ENCODE results near the gene PHF12.

PHF12 gene

GRCh38 chr17:28912281-28912937, 38.9 kb downstream of the PHF12 start:
- H3K4me2 ChIP-seq (ENCODE audit: low read length): no peak overlapping the region
- no peak overlapping the region for H3K4me3 ChIP-seq (ENCODE audit: low read length)
- TF ChIP-seq EZH2phosphoT487 (IDR thresholded peaks at IDR 0.05; ENCODE audit: borderline replicate concordance, low read length): no peak
- peak; percentile 53 for TF ChIP-seq CTCF (IDR thresholded peaks at IDR 0.05; ENCODE audit: low read depth, low read length, poor library complexity, severe bottlenecking)
- no peaks in the 10 kb centered on the region; the same call in 1 of the 2 replicates for H3F3A ChIP-seq (ENCODE audit: control insufficient read depth, insufficient read depth)
- H3K27ac ChIP-seq (ENCODE audit: low read depth, low read length): no peak overlapping the region
- H3K79me2 ChIP-seq (ENCODE audit: control insufficient read depth, low read length): no peaks in the 10 kb centered on the region
- H3K36me3 ChIP-seq (ENCODE audit: control insufficient read depth, low read length): peaks cover 96% of the 10 kb centered on the region
- H4K20me1 ChIP-seq (ENCODE audit: control insufficient read depth, insufficient read depth, low read depth, low read length): no peaks in the 10 kb centered on the region; the same call in 1 of the 2 replicates
- H3K27me3 ChIP-seq (ENCODE audit: control insufficient read depth, low read length): no peaks in the 10 kb centered on the region
- H3K9me3 ChIP-seq (ENCODE audit: control insufficient read depth, insufficient read depth, low read length): no peaks in the 10 kb centered on the region
- H3K9me2 ChIP-seq (replicated peaks; ENCODE audit: control insufficient read depth, low read length): no peaks in the 10 kb centered on the region
- no peaks in the 10 kb centered on the region for H3K4me1 ChIP-seq (ENCODE audit: control insufficient read depth, low read length)

DNA sequence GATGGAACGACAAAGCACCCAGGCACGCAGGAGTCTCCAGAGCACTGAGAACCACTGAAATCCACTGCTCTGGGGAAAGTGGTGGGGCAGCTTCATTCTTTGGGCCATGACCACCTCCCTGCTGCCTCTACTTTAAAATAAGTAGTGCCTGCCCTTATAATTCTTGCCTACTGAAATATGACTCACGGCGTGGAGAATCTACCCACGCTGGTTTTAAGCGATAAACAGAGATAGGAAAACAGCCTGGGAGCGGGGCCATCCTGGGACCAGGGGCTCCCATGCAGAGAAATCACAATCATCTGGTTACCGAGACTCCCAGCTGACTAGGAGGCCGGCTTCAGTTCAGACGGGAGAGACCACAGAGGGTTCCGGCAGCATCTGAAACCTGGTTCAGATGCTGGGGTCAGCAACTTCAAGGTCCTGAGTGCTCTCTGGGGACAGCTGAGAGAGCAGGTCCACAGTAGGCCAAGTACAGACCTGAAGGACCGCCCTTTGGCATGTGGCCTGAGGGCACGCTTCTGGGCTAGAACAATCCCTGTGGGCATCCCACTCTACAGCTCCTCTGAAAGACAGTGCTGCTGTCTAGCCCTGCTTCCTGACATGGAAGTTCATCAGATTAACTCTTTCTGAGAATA, 39.8 kb downstream of the PHF12 start:
- Histone ChIP-seq H3K9me3 (ENCODE audit: control insufficient read depth, insufficient read depth, low read length) (no peaks in the 10 kb centered on the region), H3F3A (ENCODE audit: control insufficient read depth, insufficient read depth) (no peaks in the 10 kb centered on the region; the same call in 1 of the 2 replicates), H3K27me3 (ENCODE audit: control insufficient read depth, low read length) (no peaks in the 10 kb centered on the region), H3K36me3 (ENCODE audit: control insufficient read depth, low read length) (peaks cover 96% of the 10 kb centered on the region), H3K27ac (ENCODE audit: low read depth, low read length) (no peak overlapping the region), H3K79me2 (ENCODE audit: control insufficient read depth, low read length) (no peaks in the 10 kb centered on the region), H4K20me1 (ENCODE audit: control insufficient read depth, insufficient read depth, low read depth, low read length) (no peaks in the 10 kb centered on the region; the same call in 1 of the 2 replicates), H3K4me3 (ENCODE audit: low read length) (no peak overlapping the region), H3K4me2 (ENCODE audit: low read length) (no peak overlapping the region), H3K9me2 (replicated peaks; ENCODE audit: control insufficient read depth, low read length) (no peaks in the 10 kb centered on the region), H3K4me1 (ENCODE audit: control insufficient read depth, low read length) (no peaks in the 10 kb centered on the region)
- TF ChIP-seq CTCF (IDR thresholded peaks at IDR 0.05; ENCODE audit: low read depth, low read length, poor library complexity, severe bottlenecking): no peak
- TF ChIP-seq EZH2phosphoT487 (IDR thresholded peaks at IDR 0.05; ENCODE audit: borderline replicate concordance, low read length): no peak

DNA sequence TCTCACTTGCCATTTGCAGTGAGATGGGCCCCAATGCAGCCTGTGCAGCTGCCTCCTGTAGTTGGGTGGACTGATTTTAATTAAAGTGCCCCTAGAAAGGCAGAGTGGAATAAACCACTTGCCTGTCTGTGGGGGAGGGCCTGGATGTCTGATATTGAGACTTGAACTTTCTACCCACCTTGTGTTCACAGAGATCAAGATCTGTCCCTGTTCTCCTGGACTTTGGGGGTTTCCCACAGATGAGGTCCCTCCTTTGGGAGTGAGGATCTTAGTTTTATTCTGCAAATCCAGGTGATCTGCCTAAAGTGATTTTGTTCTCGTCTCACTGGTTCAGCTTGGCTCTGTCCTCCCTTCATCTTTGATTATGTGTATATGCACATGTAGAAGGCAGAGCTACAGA, 40.8 kb downstream of the PHF12 start:
- peaks cover 90% of the 10 kb centered on the region for H3K36me3 ChIP-seq (ENCODE audit: control insufficient read depth, low read length)
- no peak overlapping the region for H3K4me2 ChIP-seq (ENCODE audit: low read length)
- no peaks in the 10 kb centered on the region; the same call in 1 of the 2 replicates for H4K20me1 ChIP-seq (ENCODE audit: control insufficient read depth, insufficient read depth, low read depth, low read length)
- no peaks in the 10 kb centered on the region for H3K4me1 ChIP-seq (ENCODE audit: control insufficient read depth, low read length)
- H3K9me2 ChIP-seq (replicated peaks; ENCODE audit: control insufficient read depth, low read length): no peaks in the 10 kb centered on the region
- H3K27ac ChIP-seq (ENCODE audit: low read depth, low read length): no peak overlapping the region
- peaks cover 3% of the 10 kb centered on the region for H3F3A ChIP-seq (ENCODE audit: control insufficient read depth, insufficient read depth)
- H3K27me3 ChIP-seq (ENCODE audit: control insufficient read depth, low read length): no peaks in the 10 kb centered on the region
- H3K9me3 ChIP-seq (ENCODE audit: control insufficient read depth, insufficient read depth, low read length): no peaks in the 10 kb centered on the region
- TF ChIP-seq EZH2phosphoT487 (IDR thresholded peaks at IDR 0.05; ENCODE audit: borderline replicate concordance, low read length) (no peak), CTCF (IDR thresholded peaks at IDR 0.05; ENCODE audit: low read depth, low read length, poor library complexity, severe bottlenecking) (no peak)
- no peaks in the 10 kb centered on the region for H3K79me2 ChIP-seq (ENCODE audit: control insufficient read depth, low read length)
- H3K4me3 ChIP-seq (ENCODE audit: low read length): no peak overlapping the region
